ENCODE data around the gene ADAP1. TPM values are rescaled to one million over a fixed set of nuclear protein-coding genes. Genes with fewer than 3 reads are reported as not detected.

Gene ADAP1
- total and polyA plus RNA-seq, 2 of the 13 experiments (the other 11 are each of a cell fraction or from before 2014, with no cell fraction given): 10.5 to 24.6 TPM

DNA sequence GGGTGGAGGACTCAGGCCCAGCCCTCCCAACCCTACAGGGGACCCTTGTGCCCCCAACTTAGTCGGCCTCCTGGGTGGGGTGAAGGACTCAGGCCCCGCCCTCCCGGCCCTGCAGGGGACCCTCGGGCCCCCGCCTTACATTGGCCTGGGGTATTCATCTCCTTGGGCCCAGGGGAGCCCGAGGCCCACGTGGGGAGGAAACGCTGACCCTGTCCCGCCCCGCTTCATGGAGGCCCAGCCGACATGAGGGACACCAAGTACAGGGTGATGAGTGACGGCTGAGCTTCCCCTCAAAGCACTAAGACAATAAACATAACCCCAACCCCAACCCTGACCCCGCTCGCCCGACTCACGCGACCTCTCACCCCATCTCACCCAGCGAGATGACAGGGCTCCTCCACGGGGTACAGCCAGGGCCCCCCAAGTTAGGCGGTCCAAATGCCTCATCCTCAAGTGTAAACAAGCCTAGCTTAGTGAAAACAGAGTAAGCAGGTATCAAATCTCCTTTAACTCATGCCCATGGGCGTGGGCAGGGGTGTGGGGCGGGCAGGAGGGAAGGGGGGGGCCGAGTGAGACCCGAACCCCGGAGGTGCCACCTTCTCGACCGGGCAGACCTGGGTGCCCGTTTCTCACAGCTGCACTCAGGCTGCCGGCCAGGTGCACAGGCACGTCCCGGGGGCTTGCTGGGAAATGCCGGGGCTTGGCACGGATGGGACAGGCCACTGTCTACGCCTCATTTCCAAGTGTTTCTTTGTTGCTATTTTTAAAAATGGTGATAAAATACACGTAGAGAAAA is 36.7 kb upstream of the ADAP1 start (continued):
- TF ChIP-seq THAP9 (CRISPR knock-in tag; IDR thresholded peaks at IDR 0.05; ENCODE audit: borderline replicate concordance): no peak
- no peak for TF ChIP-seq TAF1 (CRISPR knock-in tag; IDR thresholded peaks at IDR 0.05)
- no peak for TF ChIP-seq SP2 (CRISPR knock-in tag; IDR thresholded peaks at IDR 0.05)
- no peak; the same call in 1 of the 2 replicates for TF ChIP-seq KMT2B (CRISPR knock-in tag; IDR thresholded peaks at IDR 0.05)
- no peak for TF ChIP-seq ELK4 (CRISPR knock-in tag; IDR thresholded peaks at IDR 0.05; ENCODE audit: borderline replicate concordance)
- no peak for TF ChIP-seq ZNF766 (CRISPR knock-in tag; IDR thresholded peaks at IDR 0.05; ENCODE audit: borderline replicate concordance)
- TF ChIP-seq, protein P1, sequence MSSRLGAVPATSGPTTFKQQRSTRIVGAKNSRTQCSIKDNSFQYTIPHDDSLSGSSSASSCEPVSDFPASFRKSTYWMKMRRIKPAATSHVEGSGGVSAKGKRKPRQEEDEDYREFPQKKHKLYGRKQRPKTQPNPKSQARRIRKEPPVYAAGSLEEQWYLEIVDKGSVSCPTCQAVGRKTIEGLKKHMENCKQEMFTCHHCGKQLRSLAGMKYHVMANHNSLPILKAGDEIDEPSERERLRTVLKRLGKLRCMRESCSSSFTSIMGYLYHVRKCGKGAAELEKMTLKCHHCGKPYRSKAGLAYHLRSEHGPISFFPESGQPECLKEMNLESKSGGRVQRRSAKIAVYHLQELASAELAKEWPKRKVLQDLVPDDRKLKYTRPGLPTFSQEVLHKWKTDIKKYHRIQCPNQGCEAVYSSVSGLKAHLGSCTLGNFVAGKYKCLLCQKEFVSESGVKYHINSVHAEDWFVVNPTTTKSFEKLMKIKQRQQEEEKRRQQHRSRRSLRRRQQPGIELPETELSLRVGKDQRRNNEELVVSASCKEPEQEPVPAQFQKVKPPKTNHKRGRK (CRISPR knock-in tag; IDR thresholded peaks at IDR 0.05): no peak
- TF ChIP-seq, protein P2, sequence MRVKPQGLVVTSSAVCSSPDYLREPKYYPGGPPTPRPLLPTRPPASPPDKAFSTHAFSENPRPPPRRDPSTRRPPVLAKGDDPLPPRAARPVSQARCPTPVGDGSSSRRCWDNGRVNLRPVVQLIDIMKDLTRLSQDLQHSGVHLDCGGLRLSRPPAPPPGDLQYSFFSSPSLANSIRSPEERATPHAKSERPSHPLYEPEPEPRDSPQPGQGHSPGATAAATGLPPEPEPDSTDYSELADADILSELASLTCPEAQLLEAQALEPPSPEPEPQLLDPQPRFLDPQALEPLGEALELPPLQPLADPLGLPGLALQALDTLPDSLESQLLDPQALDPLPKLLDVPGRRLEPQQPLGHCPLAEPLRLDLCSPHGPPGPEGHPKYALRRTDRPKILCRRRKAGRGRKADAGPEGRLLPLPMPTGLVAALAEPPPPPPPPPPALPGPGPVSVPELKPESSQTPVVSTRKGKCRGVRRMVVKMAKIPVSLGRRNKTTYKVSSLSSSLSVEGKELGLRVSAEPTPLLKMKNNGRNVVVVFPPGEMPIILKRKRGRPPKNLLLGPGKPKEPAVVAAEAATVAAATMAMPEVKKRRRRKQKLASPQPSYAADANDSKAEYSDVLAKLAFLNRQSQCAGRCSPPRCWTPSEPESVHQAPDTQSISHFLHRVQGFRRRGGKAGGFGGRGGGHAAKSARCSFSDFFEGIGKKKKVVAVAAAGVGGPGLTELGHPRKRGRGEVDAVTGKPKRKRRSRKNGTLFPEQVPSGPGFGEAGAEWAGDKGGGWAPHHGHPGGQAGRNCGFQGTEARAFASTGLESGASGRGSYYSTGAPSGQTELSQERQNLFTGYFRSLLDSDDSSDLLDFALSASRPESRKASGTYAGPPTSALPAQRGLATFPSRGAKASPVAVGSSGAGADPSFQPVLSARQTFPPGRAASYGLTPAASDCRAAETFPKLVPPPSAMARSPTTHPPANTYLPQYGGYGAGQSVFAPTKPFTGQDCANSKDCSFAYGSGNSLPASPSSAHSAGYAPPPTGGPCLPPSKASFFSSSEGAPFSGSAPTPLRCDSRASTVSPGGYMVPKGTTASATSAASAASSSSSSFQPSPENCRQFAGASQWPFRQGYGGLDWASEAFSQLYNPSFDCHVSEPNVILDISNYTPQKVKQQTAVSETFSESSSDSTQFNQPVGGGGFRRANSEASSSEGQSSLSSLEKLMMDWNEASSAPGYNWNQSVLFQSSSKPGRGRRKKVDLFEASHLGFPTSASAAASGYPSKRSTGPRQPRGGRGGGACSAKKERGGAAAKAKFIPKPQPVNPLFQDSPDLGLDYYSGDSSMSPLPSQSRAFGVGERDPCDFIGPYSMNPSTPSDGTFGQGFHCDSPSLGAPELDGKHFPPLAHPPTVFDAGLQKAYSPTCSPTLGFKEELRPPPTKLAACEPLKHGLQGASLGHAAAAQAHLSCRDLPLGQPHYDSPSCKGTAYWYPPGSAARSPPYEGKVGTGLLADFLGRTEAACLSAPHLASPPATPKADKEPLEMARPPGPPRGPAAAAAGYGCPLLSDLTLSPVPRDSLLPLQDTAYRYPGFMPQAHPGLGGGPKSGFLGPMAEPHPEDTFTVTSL (CRISPR knock-in tag; IDR thresholded peaks at IDR 0.05; ENCODE audit: borderline replicate concordance): no peak
- no peak for TF ChIP-seq ZNF224 (CRISPR knock-in tag; IDR thresholded peaks at IDR 0.05)
- TF ChIP-seq ZNF136 (CRISPR knock-in tag; IDR thresholded peaks at IDR 0.05; ENCODE audit: low read depth): no peak
- no peak for TF ChIP-seq THAP11 (CRISPR knock-in tag; IDR thresholded peaks at IDR 0.05)
- TF ChIP-seq ZNF614 (CRISPR knock-in tag; IDR thresholded peaks at IDR 0.05; ENCODE audit: borderline replicate concordance): no peak
- no peak for TF ChIP-seq ZNF430 (CRISPR knock-in tag; IDR thresholded peaks at IDR 0.05)
- 0 out of 2 replicates have a peak, but pooled peaks have one; percentile 15 for TF ChIP-seq RBFOX2 (IDR thresholded peaks at IDR 0.05; ENCODE audit: low read depth, low read length)
- no peak for TF ChIP-seq ZNF317 (CRISPR knock-in tag; IDR thresholded peaks at IDR 0.05)
- peak; percentile 87 for TF ChIP-seq RBM22 (optimal IDR thresholded peaks at IDR 0.05; ENCODE audit: low read length)
- TF ChIP-seq ZNF83 (CRISPR knock-in tag; IDR thresholded peaks at IDR 0.05; ENCODE audit: borderline replicate concordance): no peak
